Transverse colon (tissue), 3 donors: ENCODE measurements around the gene TMTC2.

ENCODE experiments used
- EP300 ChIP-seq: sonication (generic); formaldehyde crosslinking; IDR thresholded peaks from one replicate; pipeline ENCODE4 v1.6.1; 2017; ENCODE audit warnings: antibody characterized with exemption, low read depth
- TF ChIP-seq, protein P1 (sequence below), 5 experiments: fragments of 200-600 bp in 3 of 5; fragments of 450-650 bp in 2 of 5; sonication (generic) in 3 of 5; IDR thresholded peaks; 1 replicate in 2 of 5; 2 replicates in 3 of 5; pipeline ENCODE4 v1.5.1; 2016 to 2017; ENCODE audit warnings: antibody characterized with exemption in 5 of 5, inconsistent platforms in 3 of 5, mild to moderate bottlenecking in 2 of 5, moderate library complexity in 1 of 5

GRCh38 chr12:82745063-82745674 lies 58.5 kb downstream of the TMTC2 start:
- TF ChIP-seq, protein P1, sequence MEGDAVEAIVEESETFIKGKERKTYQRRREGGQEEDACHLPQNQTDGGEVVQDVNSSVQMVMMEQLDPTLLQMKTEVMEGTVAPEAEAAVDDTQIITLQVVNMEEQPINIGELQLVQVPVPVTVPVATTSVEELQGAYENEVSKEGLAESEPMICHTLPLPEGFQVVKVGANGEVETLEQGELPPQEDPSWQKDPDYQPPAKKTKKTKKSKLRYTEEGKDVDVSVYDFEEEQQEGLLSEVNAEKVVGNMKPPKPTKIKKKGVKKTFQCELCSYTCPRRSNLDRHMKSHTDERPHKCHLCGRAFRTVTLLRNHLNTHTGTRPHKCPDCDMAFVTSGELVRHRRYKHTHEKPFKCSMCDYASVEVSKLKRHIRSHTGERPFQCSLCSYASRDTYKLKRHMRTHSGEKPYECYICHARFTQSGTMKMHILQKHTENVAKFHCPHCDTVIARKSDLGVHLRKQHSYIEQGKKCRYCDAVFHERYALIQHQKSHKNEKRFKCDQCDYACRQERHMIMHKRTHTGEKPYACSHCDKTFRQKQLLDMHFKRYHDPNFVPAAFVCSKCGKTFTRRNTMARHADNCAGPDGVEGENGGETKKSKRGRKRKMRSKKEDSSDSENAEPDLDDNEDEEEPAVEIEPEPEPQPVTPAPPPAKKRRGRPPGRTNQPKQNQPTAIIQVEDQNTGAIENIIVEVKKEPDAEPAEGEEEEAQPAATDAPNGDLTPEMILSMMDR (IDR thresholded peaks at IDR 0.05), result no peak
- TF ChIP-seq EP300, result no peak
